CD4-positive, alpha-beta T cell (primary cell): ENCODE data around the gene SLC5A2. TPM values are rescaled to one million over a fixed set of nuclear protein-coding genes. Genes with fewer than 3 reads are reported as not detected.

ENCODE experiments used
- ATAC-seq: fragments of 200-7000 bp; cut with Tn5 transposase; one replicate; pipeline ENCODE4 v1.10.0; 2022; ENCODE audit warnings: mild to moderate bottlenecking; ENCODE audit not compliant: poor library complexity
- CTCF ChIA-PET: fragments of 350-600 bp; sonication (Branson Sonifier 250); formaldehyde crosslinking; loops from one replicate; lab custom pipeline; 2021; ENCODE audit warnings: antibody characterized with exemption, inconsistent platforms; lab: Charles Lee
- POLR2A ChIA-PET: fragments of 350-600 bp; sonication (Branson Sonifier 250); formaldehyde crosslinking; loops from one replicate; lab custom pipeline; 2021; ENCODE audit warnings: antibody characterized with exemption, inconsistent platforms; lab: Charles Lee
- DNase-seq, 14 experiments: peaks; one replicate each; pipeline ENCODE4 v3.0.0-alpha.2; 2013 to 2020; ENCODE audit warnings: mixed read lengths in 2 of 14
- H3K27ac ChIP-seq, 2 donors: one replicate each; pipeline versions ENCODE4 v1.5.1 to v1.7.0; 2013; ENCODE audit warnings: low read length in 2 of 2, low read depth in 1 of 2, mild to moderate bottlenecking in 1 of 2
- H3K27me3 ChIP-seq, 2 experiments: 1 replicate in 1 of 2; 2 replicates in 1 of 2; pipeline versions ENCODE4 v1.6.1 to v1.7.0; 2013; ENCODE audit warnings: low read length in 2 of 2, control low read depth in 1 of 2, mild to moderate bottlenecking in 1 of 2, moderate library complexity in 1 of 2; ENCODE audit not compliant: insufficient read depth in 2 of 2, control insufficient read depth in 1 of 2
- H3K36me3 ChIP-seq: one replicate; pipeline ENCODE4 v1.6.1; 2013; ENCODE audit warnings: low read length, control low read depth; ENCODE audit not compliant: insufficient read depth
- H3K4me1 ChIP-seq: one replicate; pipeline ENCODE4 v1.6.1; 2013; ENCODE audit warnings: low read length, control low read depth; ENCODE audit not compliant: insufficient read depth
- H3K4me3 ChIP-seq: one replicate; pipeline ENCODE4 v1.5.1; 2013; ENCODE audit warnings: mild to moderate bottlenecking, low read length, moderate library complexity
- H3K9me3 ChIP-seq, 2 experiments: 1 replicate in 1 of 2; 2 replicates in 1 of 2; pipeline versions ENCODE4 v1.6.1 to v1.7.0; 2013; ENCODE audit warnings: low read length in 2 of 2, mild to moderate bottlenecking in 2 of 2, control low read depth in 1 of 2, moderate library complexity in 1 of 2; ENCODE audit not compliant: control insufficient read depth in 1 of 2, insufficient read depth in 1 of 2
- H3K27ac Mint-ChIP-seq: one replicate; pipeline ENCODE4 v1.8.0; 2020; ENCODE audit warnings: mixed read lengths
- H3K27me3 Mint-ChIP-seq: one replicate; pipeline ENCODE4 v1.8.0; 2021; ENCODE audit warnings: mixed read lengths
- H3K36me3 Mint-ChIP-seq: one replicate; pipeline ENCODE4 v1.8.0; 2021; ENCODE audit warnings: low read depth, mixed read lengths
- H3K4me1 Mint-ChIP-seq: one replicate; pipeline ENCODE4 v1.8.0; 2021; ENCODE audit warnings: low read depth, mixed read lengths
- H3K4me3 Mint-ChIP-seq: one replicate; pipeline ENCODE4 v1.8.0; 2020; ENCODE audit warnings: mild to moderate bottlenecking, mixed read lengths
- H3K9me3 Mint-ChIP-seq: one replicate; pipeline ENCODE4 v1.8.0; 2020; ENCODE audit warnings: mixed read lengths
- intact Hi-C, 2 experiments: fragments of 100-400 bp; cut with DNase I in 1 of 2; cut with micrococcal nuclease in 1 of 2; formaldehyde crosslinking; loops; one replicate each; pipeline versions ENCODE4 v1.15.1 to v1.9.0; 2023 to 2025; cut with DNase I, micrococcal nuclease
- total RNA-seq, 174 experiments: library from RNA in 2 of 174; stranded (reverse) in 2 of 174; gene quantifications; one replicate each; pipeline ENCODE4 v1.2.3 and lab custom pipeline; 2021 to 2026
- TF ChIP-seq, protein P1 (sequence below): fragments of 200-600 bp; IDR thresholded peaks from one replicate; pipeline ENCODE4 v1.8.0; 2022; ENCODE audit warnings: antibody characterized with exemption, mild to moderate bottlenecking

The SLC5A2 gene
- total RNA-seq, 2 experiments from 2014 or later = 4.1 to 5.3 TPM

DNA sequence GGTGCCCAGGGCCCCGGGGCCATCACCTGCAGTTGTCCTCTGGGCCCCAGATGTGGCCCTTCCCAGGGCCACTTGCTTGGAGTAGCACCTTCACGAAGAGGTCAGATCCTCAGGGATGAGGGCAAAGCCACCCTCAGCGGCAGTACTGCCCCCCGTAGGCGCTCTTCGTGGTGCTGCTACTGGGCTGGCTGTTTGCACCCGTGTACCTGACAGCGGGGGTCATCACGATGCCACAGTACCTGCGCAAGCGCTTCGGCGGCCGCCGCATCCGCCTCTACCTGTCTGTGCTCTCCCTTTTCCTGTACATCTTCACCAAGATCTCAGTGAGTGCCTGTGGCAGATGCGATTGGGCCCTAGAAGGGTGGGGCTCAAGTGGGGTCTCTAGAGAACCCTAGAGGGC is 2.6 kb downstream of the SLC5A2 start:
- ChIA-PET CTCF (no interaction called here), POLR2A (interaction anchor here (5.7 kb wide), 1 partner anchor 22 kb away, joined by 47 read pairs; the partner anchor contains the start of gene RUSF1)
- Mint-ChIP-seq H3K27me3 (no peaks in the 10 kb centered on the region), H3K4me1 (peaks cover 13% of the 10 kb centered on the region), H3K36me3 (peaks cover 10% of the 10 kb centered on the region), H3K9me3 (no peaks in the 10 kb centered on the region), H3K27ac (no peak overlapping the region), H3K4me3 (peak overlapping the region; percentile 31)
- H3K27ac ChIP-seq = no peak overlapping the region
- no peaks in the 10 kb centered on the region for H3K27me3 ChIP-seq
- no peaks in the 10 kb centered on the region for H3K9me3 ChIP-seq
- intact Hi-C loops = loop anchor here in 1 of 2 experiments (10.0 kb wide), 1 partner anchor 229 kb away; a partner anchor contains a TSS
- TF ChIP-seq, protein P1, sequence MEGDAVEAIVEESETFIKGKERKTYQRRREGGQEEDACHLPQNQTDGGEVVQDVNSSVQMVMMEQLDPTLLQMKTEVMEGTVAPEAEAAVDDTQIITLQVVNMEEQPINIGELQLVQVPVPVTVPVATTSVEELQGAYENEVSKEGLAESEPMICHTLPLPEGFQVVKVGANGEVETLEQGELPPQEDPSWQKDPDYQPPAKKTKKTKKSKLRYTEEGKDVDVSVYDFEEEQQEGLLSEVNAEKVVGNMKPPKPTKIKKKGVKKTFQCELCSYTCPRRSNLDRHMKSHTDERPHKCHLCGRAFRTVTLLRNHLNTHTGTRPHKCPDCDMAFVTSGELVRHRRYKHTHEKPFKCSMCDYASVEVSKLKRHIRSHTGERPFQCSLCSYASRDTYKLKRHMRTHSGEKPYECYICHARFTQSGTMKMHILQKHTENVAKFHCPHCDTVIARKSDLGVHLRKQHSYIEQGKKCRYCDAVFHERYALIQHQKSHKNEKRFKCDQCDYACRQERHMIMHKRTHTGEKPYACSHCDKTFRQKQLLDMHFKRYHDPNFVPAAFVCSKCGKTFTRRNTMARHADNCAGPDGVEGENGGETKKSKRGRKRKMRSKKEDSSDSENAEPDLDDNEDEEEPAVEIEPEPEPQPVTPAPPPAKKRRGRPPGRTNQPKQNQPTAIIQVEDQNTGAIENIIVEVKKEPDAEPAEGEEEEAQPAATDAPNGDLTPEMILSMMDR = no peak
- no peak overlapping the region for H3K4me3 ChIP-seq
- DNase-seq = no peak
- H3K36me3 ChIP-seq = no peaks in the 10 kb centered on the region
- H3K4me1 ChIP-seq = peaks cover 27% of the 10 kb centered on the region
- no peak for ATAC-seq

DNA sequence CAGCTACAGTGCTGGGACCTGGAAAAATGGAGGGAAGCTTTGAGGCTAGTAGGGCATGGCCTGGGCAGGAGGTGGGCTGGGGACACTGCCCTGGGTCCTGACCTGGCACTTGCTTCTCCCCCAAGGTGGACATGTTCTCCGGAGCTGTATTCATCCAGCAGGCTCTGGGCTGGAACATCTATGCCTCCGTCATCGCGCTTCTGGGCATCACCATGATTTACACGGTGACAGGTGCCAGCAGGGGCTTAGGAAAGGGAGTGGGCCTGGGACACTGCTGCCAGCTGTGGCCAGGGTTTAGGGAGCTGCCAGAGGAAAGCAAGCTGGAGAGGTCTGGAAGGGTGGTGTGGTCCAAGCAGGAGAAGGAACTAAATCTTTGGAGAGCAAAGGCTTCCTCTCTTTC is 3.1 kb downstream of the SLC5A2 start:
- Histone ChIP-seq H3K9me3 (no peaks in the 10 kb centered on the region), H3K4me3 (no peak overlapping the region), H3K4me1 (peaks cover 27% of the 10 kb centered on the region), H3K27me3 (no peaks in the 10 kb centered on the region), H3K36me3 (no peaks in the 10 kb centered on the region), H3K27ac (no peak overlapping the region)
- H3K27ac Mint-ChIP-seq = peak overlapping the region; percentile 56
- ATAC-seq (no peak), DNase-seq (no peak)
- TF ChIP-seq, protein P1 = no peak
- H3K27me3 Mint-ChIP-seq = no peaks in the 10 kb centered on the region
- no peaks in the 10 kb centered on the region for H3K9me3 Mint-ChIP-seq
- peaks cover 10% of the 10 kb centered on the region for H3K36me3 Mint-ChIP-seq
- CTCF ChIA-PET = no interaction called here
- POLR2A ChIA-PET = interaction anchor here (4.0 to 5.7 kb wide), 3 partner anchors 9 to 26 kb away, joined by 32 to 47 read pairs (median 45); partner anchors contain the start of genes ARMC5 and RUSF1
- intact Hi-C loops = loop anchor here in 1 of 2 experiments (10.0 kb wide), 1 partner anchor 229 kb away; a partner anchor contains a TSS
- H3K4me3 Mint-ChIP-seq = peak overlapping the region; percentile 92
- peaks cover 13% of the 10 kb centered on the region for H3K4me1 Mint-ChIP-seq

DNA sequence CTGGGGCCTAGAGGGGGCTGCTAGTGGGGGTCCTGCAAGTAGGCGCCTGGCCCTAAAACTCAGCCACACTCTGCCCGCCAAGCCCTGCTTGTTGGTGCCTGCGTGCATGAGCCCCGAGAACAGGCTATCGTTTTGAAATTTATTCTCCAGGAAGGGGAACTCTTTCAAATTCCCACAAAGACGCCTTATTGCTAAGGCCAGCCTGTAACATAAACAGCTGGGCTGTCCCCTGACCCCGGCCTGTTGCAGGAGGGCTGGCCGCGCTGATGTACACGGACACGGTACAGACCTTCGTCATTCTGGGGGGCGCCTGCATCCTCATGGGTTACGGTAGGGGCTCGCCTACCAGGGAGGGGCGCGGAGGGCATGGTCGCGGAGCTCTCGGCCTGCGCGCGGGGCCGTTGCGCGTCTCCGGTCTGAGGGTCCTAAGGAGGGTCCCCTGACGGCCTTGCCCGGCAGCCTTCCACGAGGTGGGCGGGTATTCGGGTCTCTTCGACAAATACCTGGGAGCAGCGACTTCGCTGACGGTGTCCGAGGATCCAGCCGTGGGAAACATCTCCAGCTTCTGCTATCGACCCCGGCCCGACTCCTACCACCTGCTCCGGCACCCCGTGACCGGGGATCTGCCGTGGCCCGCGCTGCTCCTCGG is 4.3 kb downstream of the SLC5A2 start:
- POLR2A ChIA-PET = interaction anchor here (0.8 to 5.7 kb wide), 9 partner anchors 10 to 387 kb away, joined by 3 to 47 read pairs (median 6); partner anchors contain the start of genes ARMC5, FUS, KAT8 and RUSF1
- ATAC-seq = no peak

More for the DNA sequence above, 4.3 kb downstream of the SLC5A2 start:
- Mint-ChIP-seq H3K4me1 (peaks cover 13% of the 10 kb centered on the region), H3K36me3 (peaks cover 16% of the 10 kb centered on the region), H3K27ac (peak overlapping the region; percentile 91), H3K9me3 (no peaks in the 10 kb centered on the region), H3K27me3 (no peaks in the 10 kb centered on the region), H3K4me3 (peak overlapping the region; percentile 92)
- CTCF ChIA-PET = interaction anchor here (1.2 to 1.9 kb wide), 3 partner anchors 21 to 29 kb away, joined by 5 to 7 read pairs (median 7); partner anchors contain the start of genes ARMC5 and RUSF1
- intact Hi-C loops = loop anchor here in 1 of 2 experiments (1.0 to 10.0 kb wide), 2 partner anchors 10 to 228 kb away; a partner anchor contains a TSS
- Histone ChIP-seq H3K4me3 (peak overlapping the region; percentile 89), H3K27ac (peak overlapping the region; percentile 45 to 51), H3K36me3 (no peaks in the 10 kb centered on the region), H3K4me1 (peaks cover 27% of the 10 kb centered on the region), H3K9me3 (no peaks in the 10 kb centered on the region), H3K27me3 (no peaks in the 10 kb centered on the region)
- TF ChIP-seq, protein P1 = no peak
- no peak for DNase-seq
